H1 (cell line): ENCODE results near the gene IL17RE. TPM values are rescaled to one million over a fixed set of nuclear protein-coding genes. Genes with fewer than 3 reads are reported as not detected.

Experiments used
- BRCA1 ChIP-seq: IDR thresholded peaks from 2 replicates; pipeline ENCODE4 v1.6.1; 2012; ENCODE audit warnings: low read depth, low read length, improper control_type of control experiment
- EGR1 ChIP-seq: IDR thresholded peaks from 2 replicates; pipeline ENCODE4 v1.6.1; 2011; ENCODE audit warnings: low read depth, low read length, borderline replicate concordance
- EZH2 ChIP-seq: fragments of 200-600 bp; sonication (generic); IDR thresholded peaks from 2 replicates; pipeline ENCODE4 v1.7.1; 2012; ENCODE audit warnings: low read depth, mild to moderate bottlenecking, moderate library complexity, low read length, inconsistent platforms; ENCODE audit not compliant: severe bottlenecking
- FOSL1 ChIP-seq: IDR thresholded peaks from 2 replicates; pipeline ENCODE4 v1.6.1; 2011; ENCODE audit warnings: mild to moderate bottlenecking, low read depth, low read length, moderate library complexity; ENCODE audit not compliant: insufficient read depth
- GABPA ChIP-seq: IDR thresholded peaks from 2 replicates; pipeline ENCODE4 v1.6.1; 2011; ENCODE audit warnings: mild to moderate bottlenecking, low read length, moderate library complexity, borderline replicate concordance; ENCODE audit not compliant: insufficient read depth
- RBBP5 ChIP-seq: IDR thresholded peaks from 2 replicates; pipeline ENCODE4 v1.7.1; 2012; ENCODE audit warnings: low read depth, mild to moderate bottlenecking, inconsistent platforms, low read length, moderate library complexity, borderline replicate concordance
- TBP ChIP-seq: IDR thresholded peaks from 2 replicates; pipeline ENCODE4 v1.6.1; 2011; ENCODE audit warnings: low read depth, low read length, improper control_type of control experiment
- TEAD4 ChIP-seq: IDR thresholded peaks from 2 replicates; pipeline ENCODE4 v1.6.1; 2012; ENCODE audit warnings: low read depth, low read length, inconsistent platforms, mixed read lengths
- YY1 ChIP-seq: IDR thresholded peaks from 2 replicates; pipeline ENCODE4 v1.6.1; 2011; ENCODE audit warnings: low read depth, mild to moderate bottlenecking, low read length
- polyA plus RNA-seq, 7 experiments: library from polyadenylated mRNA; depleted of rRNA in 3 of 7; stranded (reverse) in 5 of 7; unstranded in 2 of 7; fragments of >200 nt in 5 of 7; fragments of 200-250 nt in 2 of 7; gene quantifications; 1 replicate in 5 of 7; 2 replicates in 1 of 7; 4 replicates in 1 of 7; pipeline versions ENCODE4 v1.2.1 to v1.2.3, GENCODE V29; 2011 to 2013; ENCODE audit warnings: missing spikeins in 2 of 7, mixed read lengths in 2 of 7
- total RNA-seq: library from RNA; stranded (reverse); fragmentation: NEBNext Ultra II Directional; extraction: Animal tissue kit (Norgen Biotek cat#: 25700); gene quantifications from 2 replicates; pipeline ENCODE4 v1.2.1, GENCODE V29; 2021
- TF ChIP-seq, protein P1 (sequence below): fragments of 300-600 bp; sonication (generic); IDR thresholded peaks from 2 replicates; pipeline ENCODE4 v1.7.1; 2012; ENCODE audit warnings: low read length, moderate library complexity, mild to moderate bottlenecking, inconsistent platforms; ENCODE audit not compliant: insufficient replicate concordance

Gene IL17RE
- total and polyA plus RNA-seq, 2 of the 8 experiments (the other 6 are each of a cell fraction or from before 2014, with no cell fraction given), result 3.4 to 4.9 TPM

DNA sequence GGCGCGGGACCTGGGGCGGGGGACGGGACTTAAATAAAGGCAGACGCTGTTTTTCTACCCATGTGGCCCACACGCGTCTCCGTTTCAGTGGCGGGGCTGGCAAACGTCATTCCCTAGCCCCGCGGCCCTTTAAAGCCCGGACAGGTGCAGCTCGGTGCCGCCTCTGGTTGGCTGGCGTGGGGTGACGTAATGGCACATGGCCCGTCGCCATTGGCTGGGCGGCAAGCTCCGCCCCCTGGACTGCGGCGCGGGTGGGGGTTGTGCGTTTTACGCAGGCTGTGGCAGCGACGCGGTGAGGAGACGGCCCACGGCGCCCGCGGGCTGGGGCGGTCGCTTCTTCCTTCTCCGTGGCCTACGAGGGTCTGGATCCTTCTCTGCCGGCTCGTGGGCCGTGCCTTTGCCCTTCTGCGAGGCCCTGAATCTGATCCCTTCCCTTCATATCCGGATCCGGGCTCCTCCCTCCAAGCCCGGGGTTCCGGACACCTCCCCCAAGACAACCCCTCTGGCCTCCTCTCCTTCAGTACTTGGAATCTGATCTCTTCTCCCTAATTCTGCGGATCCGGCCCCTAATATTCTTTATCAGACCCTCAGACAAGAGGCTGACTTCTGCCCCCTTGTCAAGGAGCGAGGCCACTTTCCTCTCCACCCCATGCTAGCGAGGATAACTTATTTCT, 31.1 kb downstream of the IL17RE start, which contains the start of gene CRELD1 (continued):
- TF ChIP-seq, protein P1, sequence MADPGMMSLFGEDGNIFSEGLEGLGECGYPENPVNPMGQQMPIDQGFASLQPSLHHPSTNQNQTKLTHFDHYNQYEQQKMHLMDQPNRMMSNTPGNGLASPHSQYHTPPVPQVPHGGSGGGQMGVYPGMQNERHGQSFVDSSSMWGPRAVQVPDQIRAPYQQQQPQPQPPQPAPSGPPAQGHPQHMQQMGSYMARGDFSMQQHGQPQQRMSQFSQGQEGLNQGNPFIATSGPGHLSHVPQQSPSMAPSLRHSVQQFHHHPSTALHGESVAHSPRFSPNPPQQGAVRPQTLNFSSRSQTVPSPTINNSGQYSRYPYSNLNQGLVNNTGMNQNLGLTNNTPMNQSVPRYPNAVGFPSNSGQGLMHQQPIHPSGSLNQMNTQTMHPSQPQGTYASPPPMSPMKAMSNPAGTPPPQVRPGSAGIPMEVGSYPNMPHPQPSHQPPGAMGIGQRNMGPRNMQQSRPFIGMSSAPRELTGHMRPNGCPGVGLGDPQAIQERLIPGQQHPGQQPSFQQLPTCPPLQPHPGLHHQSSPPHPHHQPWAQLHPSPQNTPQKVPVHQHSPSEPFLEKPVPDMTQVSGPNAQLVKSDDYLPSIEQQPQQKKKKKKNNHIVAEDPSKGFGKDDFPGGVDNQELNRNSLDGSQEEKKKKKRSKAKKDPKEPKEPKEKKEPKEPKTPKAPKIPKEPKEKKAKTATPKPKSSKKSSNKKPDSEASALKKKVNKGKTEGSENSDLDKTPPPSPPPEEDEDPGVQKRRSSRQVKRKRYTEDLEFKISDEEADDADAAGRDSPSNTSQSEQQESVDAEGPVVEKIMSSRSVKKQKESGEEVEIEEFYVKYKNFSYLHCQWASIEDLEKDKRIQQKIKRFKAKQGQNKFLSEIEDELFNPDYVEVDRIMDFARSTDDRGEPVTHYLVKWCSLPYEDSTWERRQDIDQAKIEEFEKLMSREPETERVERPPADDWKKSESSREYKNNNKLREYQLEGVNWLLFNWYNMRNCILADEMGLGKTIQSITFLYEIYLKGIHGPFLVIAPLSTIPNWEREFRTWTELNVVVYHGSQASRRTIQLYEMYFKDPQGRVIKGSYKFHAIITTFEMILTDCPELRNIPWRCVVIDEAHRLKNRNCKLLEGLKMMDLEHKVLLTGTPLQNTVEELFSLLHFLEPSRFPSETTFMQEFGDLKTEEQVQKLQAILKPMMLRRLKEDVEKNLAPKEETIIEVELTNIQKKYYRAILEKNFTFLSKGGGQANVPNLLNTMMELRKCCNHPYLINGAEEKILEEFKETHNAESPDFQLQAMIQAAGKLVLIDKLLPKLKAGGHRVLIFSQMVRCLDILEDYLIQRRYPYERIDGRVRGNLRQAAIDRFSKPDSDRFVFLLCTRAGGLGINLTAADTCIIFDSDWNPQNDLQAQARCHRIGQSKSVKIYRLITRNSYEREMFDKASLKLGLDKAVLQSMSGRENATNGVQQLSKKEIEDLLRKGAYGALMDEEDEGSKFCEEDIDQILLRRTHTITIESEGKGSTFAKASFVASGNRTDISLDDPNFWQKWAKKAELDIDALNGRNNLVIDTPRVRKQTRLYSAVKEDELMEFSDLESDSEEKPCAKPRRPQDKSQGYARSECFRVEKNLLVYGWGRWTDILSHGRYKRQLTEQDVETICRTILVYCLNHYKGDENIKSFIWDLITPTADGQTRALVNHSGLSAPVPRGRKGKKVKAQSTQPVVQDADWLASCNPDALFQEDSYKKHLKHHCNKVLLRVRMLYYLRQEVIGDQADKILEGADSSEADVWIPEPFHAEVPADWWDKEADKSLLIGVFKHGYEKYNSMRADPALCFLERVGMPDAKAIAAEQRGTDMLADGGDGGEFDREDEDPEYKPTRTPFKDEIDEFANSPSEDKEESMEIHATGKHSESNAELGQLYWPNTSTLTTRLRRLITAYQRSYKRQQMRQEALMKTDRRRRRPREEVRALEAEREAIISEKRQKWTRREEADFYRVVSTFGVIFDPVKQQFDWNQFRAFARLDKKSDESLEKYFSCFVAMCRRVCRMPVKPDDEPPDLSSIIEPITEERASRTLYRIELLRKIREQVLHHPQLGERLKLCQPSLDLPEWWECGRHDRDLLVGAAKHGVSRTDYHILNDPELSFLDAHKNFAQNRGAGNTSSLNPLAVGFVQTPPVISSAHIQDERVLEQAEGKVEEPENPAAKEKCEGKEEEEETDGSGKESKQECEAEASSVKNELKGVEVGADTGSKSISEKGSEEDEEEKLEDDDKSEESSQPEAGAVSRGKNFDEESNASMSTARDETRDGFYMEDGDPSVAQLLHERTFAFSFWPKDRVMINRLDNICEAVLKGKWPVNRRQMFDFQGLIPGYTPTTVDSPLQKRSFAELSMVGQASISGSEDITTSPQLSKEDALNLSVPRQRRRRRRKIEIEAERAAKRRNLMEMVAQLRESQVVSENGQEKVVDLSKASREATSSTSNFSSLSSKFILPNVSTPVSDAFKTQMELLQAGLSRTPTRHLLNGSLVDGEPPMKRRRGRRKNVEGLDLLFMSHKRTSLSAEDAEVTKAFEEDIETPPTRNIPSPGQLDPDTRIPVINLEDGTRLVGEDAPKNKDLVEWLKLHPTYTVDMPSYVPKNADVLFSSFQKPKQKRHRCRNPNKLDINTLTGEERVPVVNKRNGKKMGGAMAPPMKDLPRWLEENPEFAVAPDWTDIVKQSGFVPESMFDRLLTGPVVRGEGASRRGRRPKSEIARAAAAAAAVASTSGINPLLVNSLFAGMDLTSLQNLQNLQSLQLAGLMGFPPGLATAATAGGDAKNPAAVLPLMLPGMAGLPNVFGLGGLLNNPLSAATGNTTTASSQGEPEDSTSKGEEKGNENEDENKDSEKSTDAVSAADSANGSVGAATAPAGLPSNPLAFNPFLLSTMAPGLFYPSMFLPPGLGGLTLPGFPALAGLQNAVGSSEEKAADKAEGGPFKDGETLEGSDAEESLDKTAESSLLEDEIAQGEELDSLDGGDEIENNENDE, result no peak
- no peak for TF ChIP-seq TEAD4
- no peak for TF ChIP-seq FOSL1
- no peak for TF ChIP-seq BRCA1
- TF ChIP-seq GABPA, result no peak
- 0 out of 2 replicates have a peak, but pooled peaks have one; percentile 33 for TF ChIP-seq RBBP5
- no peak for TF ChIP-seq EGR1
- no peak for TF ChIP-seq EZH2
- no peak for TF ChIP-seq YY1
- peak; percentile 58; the same call in 1 of the 2 replicates for TF ChIP-seq TBP
